HepG2 (cell line): ENCODE data around the gene GGACT. TPM values are rescaled to one million over a fixed set of nuclear protein-coding genes. Genes with fewer than 3 reads are reported as not detected.

ENCODE experiments used
- ATAC-seq: fragments of 200-7000 bp; cut with Tn5 transposase; 3 replicates; pipeline ENCODE4 v1.9.1; 2020; ENCODE audit warnings: mild to moderate bottlenecking, moderate library complexity
- BruUV-seq: library from RNA; stranded (reverse); fragments of 400-500 nt; replicated peaks from 2 replicates; lab custom pipeline; 2021; lab: Mats Ljungman, UMichigan
- CTCF ChIA-PET: fragments of 300-600 bp; formaldehyde crosslinking; extraction: SDS; loops from one replicate; lab custom pipeline; 2021; ENCODE audit warnings: low total read pairs, inconsistent platforms, low intra/inter-chr PET ratio; lab: Yijun Ruan, JAX
- POLR2A ChIA-PET: fragments of 350-600 bp; sonication (Branson Sonifier 250); formaldehyde crosslinking; loops from one replicate; lab custom pipeline; 2020; ENCODE audit warnings: antibody characterized with exemption, inconsistent platforms; lab: Yijun Ruan, JAX
- DNase-seq: peaks from one replicate; pipeline ENCODE4 v3.0.0-alpha.2; 2015; ENCODE audit warnings: low spot score
- FAIRE-seq: peaks from 3 replicates; lab custom pipeline; 2011; peaks lifted over from hg19 to GRCh38; lab: Jason Lieb, UNC
- H2AFZ ChIP-seq: one replicate; pipeline ENCODE4 v1.6.1; 2011; ENCODE audit warnings: low read length, inconsistent platforms
- H3K27ac ChIP-seq: fragments of 300-600 bp; 3 replicates; pipeline ENCODE4 v1.8.0; 2011; ENCODE audit warnings: mixed run types, mild to moderate bottlenecking, mixed read lengths, low read length, inconsistent platforms; ENCODE audit not compliant: insufficient read depth; ENCODE audit errors: extremely low read length
- H3K27me3 ChIP-seq, 2 experiments: fragments of 200-600 bp in 1 of 2; 2 replicates in 1 of 2; 3 replicates in 1 of 2; pipeline versions ENCODE4 v1.6.0 to v1.8.0; 2011; ENCODE audit warnings: low read length in 2 of 2, mild to moderate bottlenecking in 2 of 2, moderate library complexity in 2 of 2, inconsistent platforms in 1 of 2; ENCODE audit not compliant: insufficient read depth in 2 of 2, control insufficient read depth in 1 of 2
- H3K36me3 ChIP-seq, 2 experiments: fragments of 200-600 bp in 1 of 2; replicated peaks in 1 of 2; 2 replicates in 1 of 2; 3 replicates in 1 of 2; pipeline versions ENCODE4 v1.5.1 to v1.8.0; 2011; ENCODE audit warnings: low read length in 2 of 2, inconsistent platforms in 1 of 2; ENCODE audit not compliant: insufficient read depth in 2 of 2, control insufficient read depth in 1 of 2
- H3K4me1 ChIP-seq: 2 replicates; pipeline ENCODE4 v1.5.1; 2012; ENCODE audit warnings: low read length, inconsistent platforms; ENCODE audit not compliant: insufficient read depth
- H3K4me2 ChIP-seq: 2 replicates; pipeline ENCODE4 v1.6.0; 2011; ENCODE audit warnings: low read depth, low read length, inconsistent platforms
- H3K4me3 ChIP-seq, 3 experiments: fragments of 200-600 bp in 1 of 3; sonication (generic), shearing (Covaris generic) in 1 of 3; replicated peaks in 1 of 3; 2 replicates each; pipeline ENCODE4 v1.5.1; 2011 to 2016; ENCODE audit warnings: low read length in 3 of 3, inconsistent platforms in 2 of 3, low read depth in 2 of 3, mild to moderate bottlenecking in 2 of 3, control low read depth in 1 of 3, mixed read lengths in 1 of 3; ENCODE audit not compliant: insufficient read depth in 1 of 3
- H3K79me2 ChIP-seq: one replicate; pipeline ENCODE4 v1.6.1; 2011; ENCODE audit warnings: low read length, inconsistent platforms; ENCODE audit not compliant: insufficient read depth
- H3K9ac ChIP-seq: 2 replicates; pipeline ENCODE4 v1.6.0; 2011; ENCODE audit warnings: mild to moderate bottlenecking, low read depth, low read length, inconsistent platforms; ENCODE audit not compliant: insufficient read depth
- H3K9me3 ChIP-seq: 2 replicates; pipeline ENCODE4 v1.5.1; 2012; ENCODE audit warnings: mild to moderate bottlenecking, low read length
- H4K20me1 ChIP-seq: 2 replicates; pipeline ENCODE4 v1.6.0; 2011; ENCODE audit warnings: inconsistent platforms, mild to moderate bottlenecking, low read length, moderate library complexity; ENCODE audit not compliant: insufficient read depth
- ATF7-NPFF ChIP-seq: sonication (generic); formaldehyde crosslinking; IDR thresholded peaks from 2 replicates; pipeline ENCODE4 v1.8.1; 2023; ENCODE audit warnings: mild to moderate bottlenecking, low read depth, missing genetic modification reagents, moderate library complexity
- CBX1 ChIP-seq: IDR thresholded peaks from one replicate; pipeline ENCODE4 v1.6.1; 2016; ENCODE audit warnings: antibody characterized with exemption, low read depth
- GFI1 ChIP-seq: sonication (generic); formaldehyde crosslinking; IDR thresholded peaks from 2 replicates; pipeline ENCODE4 v1.5.0; 2020; ENCODE audit warnings: missing genetic modification reagents, mild to moderate bottlenecking, borderline replicate concordance
- MAFK ChIP-seq, 2 experiments: IDR thresholded peaks in 1 of 2; conservative IDR thresholded peaks in 1 of 2; 2 replicates each; pipeline ENCODE4 v1.6.1; 2011; ENCODE audit warnings: improper control_type of control experiment in 2 of 2, low read length in 2 of 2
- NR3C1 ChIP-seq: sonication (generic); formaldehyde crosslinking; IDR thresholded peaks from 2 replicates; pipeline ENCODE4 v1.4.0; 2020; ENCODE audit warnings: missing genetic modification reagents
- POLR2AphosphoS2 ChIP-seq: IDR thresholded peaks from 2 replicates; pipeline ENCODE4 v1.6.1; 2011; ENCODE audit warnings: low read depth, low read length, improper control_type of control experiment
- SRSF9 ChIP-seq: fragments of 200-400 bp; formaldehyde crosslinking; IDR thresholded peaks from 2 replicates; pipeline ENCODE4 v1.6.1; 2018; ENCODE audit warnings: borderline replicate concordance, mild to moderate bottlenecking, low read depth, low read length; ENCODE audit not compliant: insufficient read depth, poor library complexity, severe bottlenecking
- TOE1 ChIP-seq: sonication (generic); formaldehyde crosslinking; IDR thresholded peaks from 2 replicates; pipeline ENCODE4 v1.4.0; 2020; ENCODE audit warnings: mild to moderate bottlenecking, missing genetic modification reagents
- ZNF331 ChIP-seq: sonication (generic); formaldehyde crosslinking; IDR thresholded peaks from 2 replicates; pipeline ENCODE4 v1.4.0; 2020; ENCODE audit warnings: missing genetic modification reagents
- WGBS: methylation state at CpG from one replicate; pipeline ENCODE4 v1.1.6; 2017; ENCODE audit warnings: low lambda C conversion rate; 5-methylcytosine and 5-hydroxymethylcytosine counted together
- in situ Hi-C: cut with HindIII; loops from 2 replicates; pipeline ENCODE4 v1.10.0; 2017; ENCODE audit warnings: low pct_unique_long_range_greater_than_20kb; ENCODE audit not compliant: extremely low pct_ligation_motif_present
- intact Hi-C: fragments of 100-400 bp; cut with micrococcal nuclease; formaldehyde crosslinking; loops from one replicate; pipeline ENCODE4 v1.10.0; 2022; ENCODE audit not compliant: unreplicated experiment
- polyA plus RNA-seq, 8 experiments: library from polyadenylated mRNA; depleted of rRNA in 3 of 8; stranded (reverse) in 7 of 8; unstranded in 1 of 8; fragments of >200 nt; fragmentation: Illumina TruSeq in 4 of 8; extraction: Trizol in 4 of 8; gene quantifications; 2 replicates each; pipeline versions ENCODE4 v1.2.1 to v1.2.3, GENCODE V29; 2011 to 2016; ENCODE audit warnings: low read depth in 4 of 8, missing spikeins in 1 of 8, mixed read lengths in 1 of 8; ENCODE audit not compliant: insufficient read depth in 1 of 8
- total RNA-seq, 5 experiments: library from RNA; depleted of rRNA; stranded (reverse); fragments of >200 nt; fragmentation: Illumina TruSeq; extraction: Trizol; gene quantifications; 2 replicates each; pipeline ENCODE4 v1.2.3, GENCODE V29; 2016; ENCODE audit warnings: low read depth in 1 of 5
- TF ChIP-seq, protein P1 (sequence below): sonication (generic); formaldehyde crosslinking; IDR thresholded peaks from 2 replicates; pipeline ENCODE4 v1.4.0; 2020; ENCODE audit warnings: missing genetic modification reagents

The GGACT gene
- total and polyA plus RNA-seq, 2 of the 13 experiments (the other 11 are each of a cell fraction or from before 2014, with no cell fraction given) = 1.7 to 1.9 TPM

DNA sequence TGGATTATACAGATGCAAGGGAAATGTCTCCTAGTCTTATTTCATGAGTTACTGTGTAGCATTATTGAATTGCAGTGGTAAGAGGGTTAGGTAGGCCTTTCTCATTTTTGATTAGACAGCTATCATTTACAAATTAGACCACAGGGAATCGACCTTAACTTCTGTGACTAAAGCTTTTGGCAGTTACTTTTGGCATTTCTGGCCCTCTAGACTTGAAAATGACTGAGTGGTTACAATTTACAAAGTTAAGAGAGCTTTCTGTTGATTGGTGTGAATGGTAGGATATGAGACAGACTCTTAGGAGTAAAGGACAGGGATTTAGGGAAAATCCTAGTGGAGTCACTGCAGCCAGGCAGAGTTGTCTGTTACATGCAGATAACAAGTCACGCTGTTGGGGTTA lies 86.1 kb downstream of the GGACT start (continued):
- TF ChIP-seq SRSF9 (no peak), ZNF331 (CRISPR knock-in tag) (no peak), TOE1 (CRISPR knock-in tag) (no peak), ATF7-NPFF (CRISPR knock-in tag) (no peak), POLR2AphosphoS2 (no peak), CBX1 (no peak), NR3C1 (CRISPR knock-in tag) (no peak)
- TF ChIP-seq, protein P1, sequence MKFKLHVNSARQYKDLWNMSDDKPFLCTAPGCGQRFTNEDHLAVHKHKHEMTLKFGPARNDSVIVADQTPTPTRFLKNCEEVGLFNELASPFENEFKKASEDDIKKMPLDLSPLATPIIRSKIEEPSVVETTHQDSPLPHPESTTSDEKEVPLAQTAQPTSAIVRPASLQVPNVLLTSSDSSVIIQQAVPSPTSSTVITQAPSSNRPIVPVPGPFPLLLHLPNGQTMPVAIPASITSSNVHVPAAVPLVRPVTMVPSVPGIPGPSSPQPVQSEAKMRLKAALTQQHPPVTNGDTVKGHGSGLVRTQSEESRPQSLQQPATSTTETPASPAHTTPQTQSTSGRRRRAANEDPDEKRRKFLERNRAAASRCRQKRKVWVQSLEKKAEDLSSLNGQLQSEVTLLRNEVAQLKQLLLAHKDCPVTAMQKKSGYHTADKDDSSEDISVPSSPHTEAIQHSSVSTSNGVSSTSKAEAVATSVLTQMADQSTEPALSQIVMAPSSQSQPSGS (CRISPR knock-in tag) = no peak

DNA sequence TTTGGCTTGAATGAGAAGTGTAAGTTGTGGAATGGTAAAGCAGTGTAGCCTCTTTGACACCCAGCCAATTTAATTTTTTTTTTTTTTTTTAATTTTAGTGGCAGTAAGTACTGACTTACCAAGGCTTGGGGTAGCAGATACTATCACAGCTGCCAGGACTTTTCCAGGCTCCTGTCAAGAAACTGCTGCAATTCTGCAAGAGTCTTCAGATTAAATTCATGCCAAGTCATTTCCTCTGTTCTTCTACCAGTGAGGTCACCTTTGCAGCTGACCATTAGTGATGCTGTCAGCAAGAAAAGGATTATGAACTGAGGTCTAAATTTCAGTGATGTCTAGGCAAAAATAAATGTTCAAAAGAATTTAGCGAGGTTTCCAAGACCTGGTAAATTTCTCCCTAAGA lies 91.2 kb downstream of the GGACT start:
- in situ Hi-C loops = no loop called here
- ChIA-PET POLR2A (no interaction called here), CTCF (no interaction called here)
- H3K9me3 ChIP-seq = no peaks in the 10 kb centered on the region
- H3K27ac ChIP-seq = no peak overlapping the region
- H2AFZ ChIP-seq = no peak overlapping the region
- no peaks in the 10 kb centered on the region; a peak in 1 of 5 replicates for H3K27me3 ChIP-seq
- H3K9ac ChIP-seq = no peak overlapping the region
- intact Hi-C loops = no loop called here
- ATAC-seq (no peak), FAIRE-seq (no peak), DNase-seq (no peak)
- no TSS peak for BruUV-seq
- H3K36me3 ChIP-seq = no peaks in the 10 kb centered on the region; a peak in 1 of 5 replicates
- H3K4me3 ChIP-seq = no peak overlapping the region
- WGBS = 96% methylated on average over 1 of the region's 1 CpG
- no peaks in the 10 kb centered on the region for H4K20me1 ChIP-seq
- TF ChIP-seq GFI1 (no peak), MAFK (conservative IDR thresholded peaks at IDR 0.05 in 1 of 2, IDR thresholded peaks at IDR 0.05 in 1 of 2; ENCODE audit: low read length in 2 of 2) (0 out of 4 replicates have a peak, but pooled peaks have one; percentile 10 to 14)
- H3K4me1 ChIP-seq = no peaks in the 10 kb centered on the region
- no peak overlapping the region for H3K4me2 ChIP-seq
- no peaks in the 10 kb centered on the region for H3K79me2 ChIP-seq
